NCI-H1105 treated with DMSO at 0.1 percent for 48 hours (cell line): ENCODE measurements around the gene CCR2.
"Not testable (repeated sequence)": the region's sequence is repeated elsewhere in the genome, so short reads cannot be mapped to it uniquely, and the experiment has no call there.

Experiments
- DNase-seq: peaks from one replicate; lab custom pipeline; 2025; lab: John Stamatoyannopoulos, UW

Gene CCR2

GRCh38 chr3:46353647-46354410 lies at the start of gene CCR2:
CCR2 (plus strand) TSS chr3:46354111; CDS start chr3:46357528, 3,417 bp downstream.
- no peak for DNase-seq

GRCh38 chr3:46304739-46305138 lies 49.2 kb upstream of the CCR2 start:
- no peak for DNase-seq

GRCh38 chr3:46312991-46313390 lies 40.9 kb upstream of the CCR2 start:
- no peak for DNase-seq

GRCh38 chr3:46314517-46314916 lies 39.4 kb upstream of the CCR2 start:
- no peak for DNase-seq

GRCh38 chr3:46316206-46316605 lies 37.7 kb upstream of the CCR2 start:
- no peak for DNase-seq

- no peak for DNase-seq
These were observed 35.5 kb upstream of the CCR2 start for GRCh38 chr3:46318207-46318927.

- no peak for DNase-seq
These were observed 32.3 kb upstream of the CCR2 start for GRCh38 chr3:46321461-46322104.

GRCh38 chr3:46324036-46324435 lies 29.9 kb upstream of the CCR2 start:
- no peak for DNase-seq

- no peak for DNase-seq
These were observed 28.1 kb upstream of the CCR2 start for GRCh38 chr3:46325645-46326300.

GRCh38 chr3:46330676-46331075 lies 23.2 kb upstream of the CCR2 start:
- not testable (repeated sequence) for DNase-seq

- DNase-seq = no peak
These were observed 19.0 kb upstream of the CCR2 start for GRCh38 chr3:46334741-46335478.

- no peak for DNase-seq
These were observed 18.4 kb upstream of the CCR2 start for GRCh38 chr3:46335541-46335940.

- DNase-seq = no peak
These were observed 16.0 kb upstream of the CCR2 start for GRCh38 chr3:46337911-46338310.

GRCh38 chr3:46338840-46339239 lies 15.1 kb upstream of the CCR2 start:
- no peak for DNase-seq

GRCh38 chr3:46344476-46344875 lies 9.4 kb upstream of the CCR2 start:
- DNase-seq = no peak

GRCh38 chr3:46348823-46349482 lies 5.0 kb upstream of the CCR2 start:
- no peak for DNase-seq

GRCh38 chr3:46349484-46350261 lies 4.2 kb upstream of the CCR2 start:
- DNase-seq = no peak

GRCh38 chr3:46350262-46350565 lies 3.7 kb upstream of the CCR2 start:
- DNase-seq = no peak

- no peak for DNase-seq
These were observed 2.3 kb upstream of the CCR2 start for GRCh38 chr3:46351646-46352045.

- DNase-seq = no peak
These were observed 821 bp upstream of the CCR2 start for GRCh38 chr3:46353090-46353489.

GRCh38 chr3:46354478-46354877 lies 567 bp downstream of the CCR2 start:
- no peak for DNase-seq
